HT1080 (cell line): Measurements from ENCODE around the gene TPRG1L. TPM values are rescaled to one million over a fixed set of nuclear protein-coding genes. Genes with fewer than 3 reads are reported as not detected.

Source experiments
- DNase-seq: peaks from one replicate; pipeline ENCODE4 v3.0.0-alpha.2; 2015; ENCODE audit warnings: low read depth
- total RNA-seq: library from RNA; depleted of rRNA; stranded (reverse); fragments of >200 nt; shearing (Covaris generic); gene quantifications from 2 replicates; pipeline ENCODE4 v1.2.3, GENCODE V29; 2014

The TPRG1L gene
- total RNA-seq, 1 experiment from 2014 or later, result 14.4 TPM

GRCh38 chr1:3593745-3594144, 31.1 kb upstream of the TPRG1L start:
- no peak for DNase-seq

GRCh38 chr1:3594706-3595377, 30.0 kb upstream of the TPRG1L start:
- DNase-seq, result no peak

- DNase-seq, result no peak
Observed at GRCh38 chr1:3595949-3596348, 28.9 kb upstream of the TPRG1L start.

- no peak for DNase-seq
Observed at GRCh38 chr1:3596663-3597598, 27.9 kb upstream of the TPRG1L start.

GRCh38 chr1:3597599-3597964, 27.2 kb upstream of the TPRG1L start:
- no peak for DNase-seq

GRCh38 chr1:3598051-3598491, 26.7 kb upstream of the TPRG1L start:
- no peak for DNase-seq

- no peak for DNase-seq
Observed at GRCh38 chr1:3598522-3599285, 26.1 kb upstream of the TPRG1L start.

GRCh38 chr1:3599286-3599811, 25.5 kb upstream of the TPRG1L start:
- DNase-seq, result no peak

GRCh38 chr1:3599816-3600215, 25.0 kb upstream of the TPRG1L start:
- no peak for DNase-seq

GRCh38 chr1:3600354-3600753, 24.5 kb upstream of the TPRG1L start:
- DNase-seq, result no peak

- DNase-seq, result no peak
Observed at GRCh38 chr1:3601743-3602142, 23.1 kb upstream of the TPRG1L start.

- DNase-seq, result no peak
Observed at GRCh38 chr1:3602375-3602774, 22.4 kb upstream of the TPRG1L start.

GRCh38 chr1:3603156-3603555, 21.7 kb upstream of the TPRG1L start:
- no peak for DNase-seq

- no peak for DNase-seq
Observed at GRCh38 chr1:3603571-3604467, 21.0 kb upstream of the TPRG1L start.

- no peak for DNase-seq
Observed at GRCh38 chr1:3604468-3604974, 20.3 kb upstream of the TPRG1L start.

GRCh38 chr1:3604997-3605823, 19.6 kb upstream of the TPRG1L start:
- DNase-seq, result no peak

GRCh38 chr1:3606779-3607702, 17.8 kb upstream of the TPRG1L start:
- no peak for DNase-seq

- DNase-seq, result no peak
Observed at GRCh38 chr1:3607703-3608065, 17.1 kb upstream of the TPRG1L start.
